ENCODE results near the gene THY1. TPM values are rescaled to one million over a fixed set of nuclear protein-coding genes. Genes with fewer than 3 reads are reported as not detected.
A peak's percentile ranks its signal among the peaks of the same experiment; 100 is the strongest.
"Not testable (repeated sequence)": the region's sequence is repeated elsewhere in the genome, so short reads cannot be mapped to it uniquely, and the experiment has no call there.

The THY1 gene
- total RNA-seq, 2 experiments from 2014 or later = not detected

DNA sequence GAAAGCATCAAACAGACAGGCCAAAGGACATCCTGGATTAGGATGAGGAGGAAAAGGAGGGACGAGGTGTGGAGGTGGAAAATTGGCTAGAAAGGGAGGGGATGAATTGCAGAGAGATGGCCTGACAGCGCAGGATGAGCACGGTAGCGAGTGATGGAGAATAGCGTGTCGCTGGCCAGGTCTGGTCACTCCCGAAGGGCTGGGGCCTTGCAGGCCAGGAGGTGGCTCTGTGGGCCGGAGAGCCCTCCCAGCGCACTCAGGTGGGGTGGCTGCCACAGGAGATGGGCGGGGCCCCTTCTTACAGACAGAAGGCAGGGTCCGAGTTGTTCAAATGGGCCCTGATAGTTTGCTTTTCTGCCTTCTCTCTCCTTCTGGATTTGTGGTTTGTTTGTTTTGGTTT is 37.1 kb upstream of the THY1 start:
- H3K9me2 ChIP-seq (ENCODE audit: insufficient read depth, low read length) = no peaks in the 10 kb centered on the region
- H3K79me2 ChIP-seq (ENCODE audit: insufficient read depth, low read depth, low read length) = no peaks in the 10 kb centered on the region
- no TSS peak for BruUV-seq (replicated peaks)
- H3K4me1 ChIP-seq (ENCODE audit: insufficient read depth, low read length, poor library complexity, severe bottlenecking) = peaks cover 31% of the 10 kb centered on the region
- no peaks in the 10 kb centered on the region for H3K36me3 ChIP-seq (ENCODE audit: insufficient read depth, low read length)
- peaks cover 6% of the 10 kb centered on the region; the same call in 1 of the 2 replicates for H3K9me3 ChIP-seq (ENCODE audit: low read length)
- H3K4me3 ChIP-seq (ENCODE audit: low read depth, low read length, poor library complexity, severe bottlenecking) = no peak overlapping the region
- H4K20me1 ChIP-seq (ENCODE audit: insufficient read depth, low read length) = no peaks in the 10 kb centered on the region
- intact Hi-C loops (cut with micrococcal nuclease; ENCODE audit: unreplicated experiment) = no loop called here
- POLR2A ChIA-PET = interaction anchor here (0.6 kb wide), 1 partner anchor 1062 kb away, joined by 3 read pairs; no protein-coding TSS in a partner anchor
- no peak for TF ChIP-seq EZH2phosphoT487 (IDR thresholded peaks at IDR 0.05; ENCODE audit: borderline replicate concordance, low read depth, low read length)
- TF ChIP-seq, protein P1, sequence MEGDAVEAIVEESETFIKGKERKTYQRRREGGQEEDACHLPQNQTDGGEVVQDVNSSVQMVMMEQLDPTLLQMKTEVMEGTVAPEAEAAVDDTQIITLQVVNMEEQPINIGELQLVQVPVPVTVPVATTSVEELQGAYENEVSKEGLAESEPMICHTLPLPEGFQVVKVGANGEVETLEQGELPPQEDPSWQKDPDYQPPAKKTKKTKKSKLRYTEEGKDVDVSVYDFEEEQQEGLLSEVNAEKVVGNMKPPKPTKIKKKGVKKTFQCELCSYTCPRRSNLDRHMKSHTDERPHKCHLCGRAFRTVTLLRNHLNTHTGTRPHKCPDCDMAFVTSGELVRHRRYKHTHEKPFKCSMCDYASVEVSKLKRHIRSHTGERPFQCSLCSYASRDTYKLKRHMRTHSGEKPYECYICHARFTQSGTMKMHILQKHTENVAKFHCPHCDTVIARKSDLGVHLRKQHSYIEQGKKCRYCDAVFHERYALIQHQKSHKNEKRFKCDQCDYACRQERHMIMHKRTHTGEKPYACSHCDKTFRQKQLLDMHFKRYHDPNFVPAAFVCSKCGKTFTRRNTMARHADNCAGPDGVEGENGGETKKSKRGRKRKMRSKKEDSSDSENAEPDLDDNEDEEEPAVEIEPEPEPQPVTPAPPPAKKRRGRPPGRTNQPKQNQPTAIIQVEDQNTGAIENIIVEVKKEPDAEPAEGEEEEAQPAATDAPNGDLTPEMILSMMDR (conservative IDR thresholded peaks at IDR 0.05; ENCODE audit: low read length) = no peak
- H3K4me2 ChIP-seq (ENCODE audit: low read length) = peak overlapping the region; percentile 43
- no peak overlapping the region for H3K27ac ChIP-seq (ENCODE audit: low read depth, low read length, poor library complexity, severe bottlenecking)
- DNase-seq (ENCODE audit: low spot score) = no peak
- peak overlapping the region; percentile 20; the same call in 1 of the 2 replicates for H2AFZ ChIP-seq (ENCODE audit: low read length)
- CTCF ChIA-PET (ENCODE audit: unreplicated experiment) = no interaction called here

DNA sequence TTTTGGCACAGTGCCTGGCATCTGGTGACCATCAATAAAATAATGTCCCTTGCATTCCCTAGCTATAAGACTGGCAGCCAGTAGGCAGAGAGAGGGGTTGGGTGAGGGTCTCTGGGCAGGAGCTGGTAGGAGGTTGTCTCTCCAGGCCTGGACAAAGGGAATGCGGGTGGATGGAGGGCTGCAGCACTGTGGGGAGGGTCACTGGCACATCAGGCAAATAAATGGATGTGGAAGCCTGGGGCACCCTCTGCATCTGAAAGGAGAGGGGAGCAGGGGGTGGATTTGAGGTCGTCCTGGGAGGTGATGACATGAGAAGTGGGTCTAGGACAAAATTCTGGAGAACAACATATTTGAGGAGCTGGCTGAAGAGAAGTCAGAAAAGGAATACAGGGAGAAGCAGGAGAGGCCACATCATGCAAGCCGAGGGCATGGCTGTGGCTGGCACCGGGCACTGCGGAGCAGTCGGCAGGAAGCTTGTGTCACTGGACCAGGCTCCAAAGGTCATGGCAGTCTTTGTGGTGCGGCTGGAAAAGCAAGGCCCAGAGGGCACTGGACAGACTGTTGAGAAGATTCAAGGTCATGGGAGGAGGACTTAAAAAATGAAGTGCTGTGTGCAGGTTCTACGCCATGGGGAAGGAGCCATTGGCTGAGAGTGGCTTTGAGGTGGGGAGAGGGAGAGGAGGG is 36.5 kb upstream of the THY1 start:
- Histone ChIP-seq H3K36me3 (ENCODE audit: insufficient read depth, low read length) (no peaks in the 10 kb centered on the region), H3K9me2 (ENCODE audit: insufficient read depth, low read length) (no peaks in the 10 kb centered on the region), H3K4me2 (ENCODE audit: low read length) (no peak overlapping the region), H3K9me3 (ENCODE audit: low read length) (no peaks in the 10 kb centered on the region), H3K79me2 (ENCODE audit: insufficient read depth, low read depth, low read length) (no peaks in the 10 kb centered on the region), H4K20me1 (ENCODE audit: insufficient read depth, low read length) (no peaks in the 10 kb centered on the region), H3K27ac (ENCODE audit: low read depth, low read length, poor library complexity, severe bottlenecking) (peak overlapping the region; percentile 5), H3K4me1 (ENCODE audit: insufficient read depth, low read length, poor library complexity, severe bottlenecking) (peaks cover 31% of the 10 kb centered on the region), H2AFZ (ENCODE audit: low read length) (no peak overlapping the region), H3K4me3 (ENCODE audit: low read depth, low read length, poor library complexity, severe bottlenecking) (no peak overlapping the region)
- no peak for DNase-seq (ENCODE audit: low spot score)
- BruUV-seq (replicated peaks) = no TSS peak
- ChIA-PET CTCF (ENCODE audit: unreplicated experiment) (no interaction called here), POLR2A (interaction anchor here (0.5 kb wide), 1 partner anchor 834 kb away, joined by 3 read pairs; no protein-coding TSS in a partner anchor)
- TF ChIP-seq EZH2phosphoT487 (IDR thresholded peaks at IDR 0.05; ENCODE audit: borderline replicate concordance, low read depth, low read length) = no peak
- TF ChIP-seq, protein P1 (conservative IDR thresholded peaks at IDR 0.05; ENCODE audit: low read length) = no peak
- intact Hi-C loops (cut with micrococcal nuclease; ENCODE audit: unreplicated experiment) = no loop called here

DNA sequence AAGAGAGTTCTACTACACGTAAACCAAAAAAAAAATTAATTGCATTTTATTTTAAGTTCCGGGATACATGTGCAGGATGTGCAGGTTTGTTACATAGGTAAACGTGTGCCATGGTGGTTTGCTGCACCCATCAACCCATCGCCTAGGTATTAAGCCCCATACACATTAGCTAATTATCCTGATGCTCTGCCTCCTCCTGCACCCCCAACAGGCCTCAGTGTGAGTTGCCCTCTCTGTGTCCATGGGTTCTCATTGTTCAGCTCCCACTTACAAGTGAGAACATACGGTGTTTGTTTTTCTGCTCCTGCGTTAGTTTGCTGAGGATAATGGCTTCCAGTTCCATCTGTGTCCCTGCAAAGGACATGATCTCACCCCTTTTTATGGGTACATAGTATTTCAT is 32.7 kb upstream of the THY1 start:
- H3K4me1 ChIP-seq (ENCODE audit: insufficient read depth, low read length, poor library complexity, severe bottlenecking) = peaks cover 20% of the 10 kb centered on the region
- H4K20me1 ChIP-seq (ENCODE audit: insufficient read depth, low read length); CTCF ChIA-PET (ENCODE audit: unreplicated experiment); H3K27ac ChIP-seq (ENCODE audit: low read depth, low read length, poor library complexity, severe bottlenecking); H3K79me2 ChIP-seq (ENCODE audit: insufficient read depth, low read depth, low read length); BruUV-seq (replicated peaks); DNase-seq (ENCODE audit: low spot score); H2AFZ ChIP-seq (ENCODE audit: low read length); H3K4me3 ChIP-seq (ENCODE audit: low read depth, low read length, poor library complexity, severe bottlenecking); intact Hi-C loops (cut with micrococcal nuclease; ENCODE audit: unreplicated experiment); H3K4me2 ChIP-seq (ENCODE audit: low read length); H3K9me3 ChIP-seq (ENCODE audit: low read length); POLR2A ChIA-PET; H3K9me2 ChIP-seq (ENCODE audit: insufficient read depth, low read length); H3K36me3 ChIP-seq (ENCODE audit: insufficient read depth, low read length): not testable (repeated sequence)
- TF ChIP-seq, protein P1 (conservative IDR thresholded peaks at IDR 0.05; ENCODE audit: low read length) = 0 out of 2 replicates have a peak, but pooled peaks have one; percentile 13

DNA sequence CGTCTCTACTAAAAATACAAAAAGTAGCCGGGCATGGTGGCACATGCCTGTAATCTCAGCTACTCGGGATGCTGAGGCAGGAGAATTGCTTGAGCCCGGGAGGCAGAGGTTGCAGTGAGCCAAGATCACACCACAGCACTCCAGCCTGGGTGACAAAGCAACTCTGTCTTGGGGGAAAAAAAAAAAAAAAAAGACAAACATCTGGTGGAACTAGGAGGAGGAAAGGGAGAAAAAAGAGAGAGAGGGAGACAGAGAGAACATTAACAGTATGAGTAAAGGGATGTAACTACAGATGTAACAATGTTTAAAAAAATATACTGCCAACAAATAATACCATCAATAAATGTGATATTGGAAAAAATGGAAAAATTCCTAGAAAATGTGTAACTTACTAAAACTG is 32.3 kb upstream of the THY1 start:
- CTCF ChIA-PET (ENCODE audit: unreplicated experiment); H3K9me3 ChIP-seq (ENCODE audit: low read length); intact Hi-C loops (cut with micrococcal nuclease; ENCODE audit: unreplicated experiment); H3K4me3 ChIP-seq (ENCODE audit: low read depth, low read length, poor library complexity, severe bottlenecking); H3K27ac ChIP-seq (ENCODE audit: low read depth, low read length, poor library complexity, severe bottlenecking); DNase-seq (ENCODE audit: low spot score); H3K79me2 ChIP-seq (ENCODE audit: insufficient read depth, low read depth, low read length); H3K9me2 ChIP-seq (ENCODE audit: insufficient read depth, low read length); H3K4me2 ChIP-seq (ENCODE audit: low read length); H2AFZ ChIP-seq (ENCODE audit: low read length); BruUV-seq (replicated peaks); H3K36me3 ChIP-seq (ENCODE audit: insufficient read depth, low read length); POLR2A ChIA-PET; H4K20me1 ChIP-seq (ENCODE audit: insufficient read depth, low read length): not testable (repeated sequence)
- peaks cover 15% of the 10 kb centered on the region for H3K4me1 ChIP-seq (ENCODE audit: insufficient read depth, low read length, poor library complexity, severe bottlenecking)

Data from OCI-LY7 (cell line).